ENCODE results near the gene RILPL2.
A peak's percentile ranks its signal among the peaks of the same experiment; 100 is the strongest.
"Not testable (repeated sequence)": the region's sequence is repeated elsewhere in the genome, so short reads cannot be mapped to it uniquely, and the experiment has no call there.

Gene RILPL2, protein sequence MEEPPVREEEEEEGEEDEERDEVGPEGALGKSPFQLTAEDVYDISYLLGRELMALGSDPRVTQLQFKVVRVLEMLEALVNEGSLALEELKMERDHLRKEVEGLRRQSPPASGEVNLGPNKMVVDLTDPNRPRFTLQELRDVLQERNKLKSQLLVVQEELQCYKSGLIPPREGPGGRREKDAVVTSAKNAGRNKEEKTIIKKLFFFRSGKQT

DNA sequence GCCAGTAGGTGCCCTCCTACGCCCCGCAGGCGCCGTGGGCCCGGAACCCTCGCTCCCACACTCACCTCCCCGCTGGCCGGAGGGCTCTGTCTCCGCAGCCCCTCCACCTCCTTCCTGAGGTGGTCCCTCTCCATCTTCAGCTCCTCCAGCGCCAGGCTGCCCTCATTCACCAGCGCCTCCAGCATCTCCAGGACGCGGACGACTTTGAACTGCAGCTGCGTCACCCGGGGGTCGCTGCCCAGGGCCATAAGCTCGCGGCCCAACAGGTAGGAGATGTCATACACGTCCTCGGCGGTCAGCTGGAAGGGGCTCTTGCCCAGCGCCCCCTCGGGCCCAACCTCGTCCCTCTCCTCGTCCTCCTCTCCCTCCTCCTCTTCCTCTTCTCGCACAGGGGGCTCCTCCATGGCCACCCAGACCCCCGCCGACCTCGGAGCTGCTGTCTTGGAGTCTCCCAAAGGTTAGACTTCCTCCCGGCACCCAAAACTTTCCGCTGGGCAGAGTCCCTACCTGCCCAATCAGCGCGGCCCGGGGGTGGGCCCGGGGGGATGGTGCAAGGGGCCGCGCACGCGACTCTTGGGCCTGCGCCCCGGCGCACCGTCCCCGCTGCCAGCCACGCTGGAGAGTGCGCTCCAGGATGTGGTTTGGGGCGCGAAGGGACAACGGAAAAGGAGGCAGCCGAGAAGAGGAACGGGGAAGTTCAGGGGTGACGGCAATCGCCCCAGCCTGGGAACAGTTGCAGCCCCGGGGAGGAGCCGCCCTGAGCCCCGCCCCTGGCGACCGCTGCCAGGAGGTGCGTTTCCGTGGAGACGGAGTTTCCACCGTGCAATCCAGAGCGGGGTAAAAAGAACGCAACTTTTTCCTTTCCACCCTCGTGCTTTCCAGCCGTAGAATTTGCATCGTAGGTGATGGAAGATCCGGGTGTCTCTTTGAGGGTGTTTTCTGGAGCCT is at the start of gene RILPL2:
Gene RILPL2 (minus strand): TSS at position 668 of the 948 bp plus-strand sequence. CDS start 264 bp downstream, at position 404.
- DNase-seq, result peak; percentile 22 to 65

DNA sequence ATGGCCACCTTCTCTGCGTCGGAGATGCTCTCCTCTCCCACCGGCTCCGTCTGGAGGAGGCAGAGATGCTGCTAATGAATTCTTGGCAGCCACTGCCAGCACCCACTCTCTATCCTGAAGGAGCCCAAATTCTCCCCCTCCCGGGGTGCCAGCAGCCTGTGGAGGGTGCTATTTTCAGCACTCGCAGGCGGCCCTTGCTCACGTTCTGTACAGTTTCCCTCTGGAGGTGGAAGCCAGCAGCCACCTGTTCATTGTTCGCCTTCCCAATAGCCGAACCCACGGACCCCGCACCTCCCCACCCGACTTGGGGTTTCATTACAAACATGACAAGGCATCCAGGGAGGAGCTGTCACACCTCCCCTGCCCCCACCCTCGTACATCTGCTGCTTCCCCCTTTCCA is 49.3 kb upstream of the RILPL2 start:
- no peak for DNase-seq

DNA sequence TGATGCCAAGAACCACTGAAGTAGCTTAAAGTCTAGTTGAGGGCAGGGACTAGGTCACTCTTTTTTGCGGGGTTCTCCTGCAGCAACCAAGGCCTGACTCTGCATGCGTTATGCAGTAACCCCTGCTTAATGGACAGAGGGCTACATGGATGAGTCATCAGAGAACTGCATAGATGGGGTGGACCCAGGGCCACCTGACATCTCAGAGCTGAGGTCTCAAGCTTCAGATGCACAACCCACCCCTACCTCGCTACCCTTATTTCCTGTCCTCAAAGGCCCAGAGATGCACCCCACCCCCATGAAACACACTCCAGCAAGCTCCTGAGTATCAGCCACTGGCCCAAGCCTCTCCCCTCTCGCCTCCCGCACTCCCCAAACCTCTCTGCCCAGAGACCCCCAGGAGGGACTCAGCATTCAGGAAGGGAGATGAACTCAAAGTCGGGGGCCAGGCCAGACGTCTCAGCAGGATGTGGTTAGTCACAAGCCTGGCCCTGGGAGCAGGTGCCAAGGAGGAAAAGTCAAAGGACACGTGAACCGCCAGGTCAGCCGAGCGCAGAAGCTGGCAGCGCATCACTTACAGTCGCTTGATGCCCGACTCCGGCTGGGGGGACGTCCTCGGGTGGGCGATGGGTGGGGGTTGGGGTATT is 47.2 kb upstream of the RILPL2 start:
- no peak for DNase-seq

DNA sequence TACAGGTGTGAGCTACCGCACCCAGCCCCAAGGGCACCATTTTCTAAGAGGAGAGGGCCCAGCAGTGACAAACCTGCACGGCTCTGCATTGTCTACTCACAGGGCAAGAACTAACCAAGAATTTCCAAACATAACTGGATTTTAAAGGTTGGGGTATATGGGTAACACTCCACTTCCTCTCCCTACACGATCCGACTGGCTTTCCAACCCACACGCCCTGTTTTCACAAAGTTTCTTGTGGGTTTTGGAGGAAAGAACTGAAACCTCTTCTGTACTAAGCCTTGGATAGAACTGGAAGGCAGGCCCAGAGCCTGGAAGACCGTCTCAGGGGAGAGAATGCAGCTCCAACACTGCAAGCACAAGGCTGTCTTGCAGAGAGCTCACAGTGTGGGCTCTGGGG is 46.4 kb upstream of the RILPL2 start:
- no peak for DNase-seq

DNA sequence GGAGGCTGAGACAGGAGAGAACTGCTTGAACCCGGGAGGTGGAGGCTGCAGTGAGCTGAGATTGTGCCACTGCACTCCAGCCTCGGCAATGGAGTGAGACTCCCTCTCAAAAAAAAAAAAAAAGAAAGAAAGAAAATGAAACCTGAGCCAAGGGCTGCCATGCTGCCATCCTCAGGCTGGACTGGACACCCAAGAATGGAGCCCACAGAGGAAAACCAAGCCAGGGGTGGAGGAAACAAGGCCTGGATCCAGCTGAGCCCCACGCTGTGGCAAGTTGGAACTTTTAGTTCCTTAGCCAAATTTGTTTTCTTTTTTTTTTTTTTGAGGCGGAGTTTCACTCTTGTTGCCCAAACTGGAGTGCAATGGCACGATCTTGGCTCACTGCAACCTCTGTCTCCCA is 44.8 kb upstream of the RILPL2 start:
- DNase-seq, result not testable (repeated sequence)

DNA sequence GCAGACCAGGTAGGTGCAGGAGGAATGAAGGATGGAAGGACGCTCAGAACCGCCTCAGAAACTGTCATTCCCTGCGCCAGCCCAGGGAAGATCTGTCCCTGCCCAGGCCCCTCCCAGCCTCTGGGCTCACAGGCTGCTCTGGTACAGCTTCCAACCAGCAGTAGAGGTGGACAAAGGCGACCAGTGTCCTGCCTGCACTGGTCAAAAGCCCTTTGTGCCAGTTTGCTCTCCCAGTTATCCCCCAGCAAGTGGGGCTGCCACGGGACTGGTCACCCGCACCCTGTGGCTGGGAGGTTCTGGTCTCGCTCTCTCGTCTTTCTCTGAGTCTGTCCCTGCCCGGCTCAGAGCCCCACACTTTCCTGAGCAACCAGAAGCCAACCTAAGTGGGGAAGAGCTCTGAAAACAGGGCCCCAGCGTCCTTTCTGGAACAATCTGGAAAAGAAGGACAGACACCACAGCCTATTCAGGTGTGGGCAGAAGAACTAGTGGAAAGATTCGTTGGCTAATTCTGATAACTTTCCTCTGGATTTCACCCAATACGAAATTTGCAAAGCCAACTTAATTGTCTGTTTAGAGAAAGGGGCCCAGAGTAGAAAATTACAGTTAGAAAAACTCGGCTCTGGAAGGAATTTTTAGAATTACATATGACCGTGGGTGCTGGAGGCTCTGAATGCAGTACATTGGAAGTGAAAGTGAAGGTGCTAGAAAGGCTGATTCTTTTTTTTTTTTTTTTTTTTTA is 43.1 kb upstream of the RILPL2 start:
- no peak for DNase-seq

DNA sequence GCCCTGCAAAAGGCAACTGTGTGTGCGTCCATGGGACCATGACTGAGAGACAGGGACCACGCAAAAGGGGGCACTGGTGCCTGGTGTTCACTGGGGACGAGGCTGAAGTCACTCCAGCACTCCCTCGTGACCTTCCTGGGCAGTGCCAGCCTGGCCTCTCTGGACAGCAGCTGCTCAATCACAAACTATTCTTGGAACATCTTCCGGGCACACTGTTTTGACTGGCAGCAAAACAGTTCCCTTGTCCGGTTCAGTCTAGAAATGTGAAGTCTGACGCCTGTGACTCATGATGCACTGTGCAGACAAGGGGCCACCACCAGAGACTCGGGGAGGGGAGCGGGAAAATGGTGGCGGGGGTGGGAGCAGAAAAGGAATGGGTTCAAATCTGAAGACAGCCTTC is 42.3 kb upstream of the RILPL2 start:
- DNase-seq, result no peak

DNA sequence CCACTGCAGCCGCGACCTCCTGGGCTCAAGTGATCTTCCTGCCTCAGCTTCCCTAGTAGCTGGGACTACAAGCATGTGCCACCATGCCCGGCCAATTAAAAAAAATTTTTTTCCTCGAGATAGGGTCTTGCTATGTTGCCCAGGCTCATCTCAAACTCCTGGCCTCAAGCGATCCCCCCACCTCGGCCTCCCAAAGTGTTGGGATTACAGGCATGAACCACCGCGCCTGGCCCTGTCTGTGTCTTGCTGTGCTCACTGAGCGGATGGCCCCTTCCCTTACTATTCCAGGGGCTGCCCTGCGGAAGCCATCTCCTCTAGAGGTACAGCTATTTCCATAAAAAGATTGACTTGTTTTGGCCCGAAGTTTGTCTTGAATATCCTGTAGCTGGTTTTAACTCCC is 41.6 kb upstream of the RILPL2 start:
- DNase-seq, result no peak

DNA sequence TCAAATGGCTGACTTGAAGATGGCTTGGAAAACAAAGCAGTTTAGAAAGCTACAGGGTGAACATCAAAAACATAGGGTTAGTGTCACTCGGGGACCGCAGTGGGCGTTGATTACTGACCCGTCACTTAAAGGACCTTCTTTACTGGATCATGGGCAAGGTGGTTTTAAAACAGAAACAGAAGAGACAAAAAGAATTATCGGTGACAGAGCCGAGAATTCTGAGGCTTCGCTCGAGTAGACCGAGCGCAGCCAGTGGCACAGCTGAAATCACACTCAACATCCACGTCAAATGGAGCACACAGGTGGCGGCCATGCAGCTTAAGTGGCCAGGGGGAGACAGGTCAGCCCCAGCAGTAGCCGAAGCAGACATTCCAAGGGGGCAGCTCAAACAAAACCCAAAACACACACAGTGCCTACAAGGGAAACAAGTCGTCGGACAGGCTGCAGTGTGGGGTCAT is 38.8 kb upstream of the RILPL2 start:
- DNase-seq, result no peak

DNA sequence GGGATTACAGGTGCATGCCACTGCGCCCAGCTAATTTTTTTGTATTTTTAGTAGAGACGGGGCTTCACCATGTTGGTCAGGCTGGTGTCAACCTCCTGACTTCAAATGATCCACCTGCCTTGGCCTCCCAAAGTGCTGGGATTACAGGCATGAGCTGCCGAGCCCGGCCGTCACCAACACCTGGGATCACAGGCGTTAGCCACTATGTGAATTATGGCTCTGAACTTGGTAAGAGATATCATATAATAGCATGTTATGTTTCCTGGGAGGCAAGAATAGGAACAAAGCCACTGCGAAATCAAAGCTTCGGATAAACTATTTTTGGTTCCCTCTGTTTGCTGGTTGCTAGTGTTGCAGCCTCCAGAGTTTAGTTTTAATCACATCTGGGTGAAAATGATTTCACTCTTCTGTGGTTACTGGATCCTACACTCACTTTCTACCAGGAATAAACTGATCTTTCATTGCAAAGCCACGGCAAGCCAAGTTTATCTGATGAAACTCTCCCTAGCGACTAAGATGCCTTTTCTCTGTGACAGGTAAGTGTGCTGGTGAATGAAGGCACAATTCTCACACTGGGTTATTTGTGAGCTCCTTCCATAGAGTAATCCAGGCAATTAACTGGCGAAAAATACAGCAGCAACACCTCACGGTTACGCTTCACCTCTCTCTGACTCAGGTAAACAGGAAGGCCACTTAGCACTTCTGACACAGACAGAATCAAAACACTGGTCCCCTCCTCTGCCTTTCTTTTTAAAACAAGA is 38.2 kb upstream of the RILPL2 start:
- no peak for DNase-seq

DNA sequence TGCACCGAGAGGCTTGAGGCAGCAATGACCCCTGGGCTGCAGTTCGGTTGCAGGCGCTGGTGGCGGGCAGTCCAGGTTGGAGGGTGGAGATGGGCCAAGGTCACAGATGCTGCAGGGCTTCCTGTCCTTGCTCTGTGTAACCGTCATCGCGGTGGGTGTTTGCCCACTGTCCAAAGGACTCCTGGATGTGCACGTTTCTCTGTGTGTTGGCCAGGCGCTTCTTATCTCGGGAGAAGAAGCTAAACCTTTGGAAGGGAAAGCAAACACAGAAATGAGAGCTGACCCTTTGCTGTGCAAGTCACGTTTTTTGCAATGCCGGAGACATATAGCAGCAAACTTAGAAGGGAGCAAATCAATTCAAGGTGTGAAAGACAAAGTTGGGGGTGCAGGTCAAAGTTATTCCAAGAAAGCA is 36.0 kb upstream of the RILPL2 start:
- no peak for DNase-seq

DNA sequence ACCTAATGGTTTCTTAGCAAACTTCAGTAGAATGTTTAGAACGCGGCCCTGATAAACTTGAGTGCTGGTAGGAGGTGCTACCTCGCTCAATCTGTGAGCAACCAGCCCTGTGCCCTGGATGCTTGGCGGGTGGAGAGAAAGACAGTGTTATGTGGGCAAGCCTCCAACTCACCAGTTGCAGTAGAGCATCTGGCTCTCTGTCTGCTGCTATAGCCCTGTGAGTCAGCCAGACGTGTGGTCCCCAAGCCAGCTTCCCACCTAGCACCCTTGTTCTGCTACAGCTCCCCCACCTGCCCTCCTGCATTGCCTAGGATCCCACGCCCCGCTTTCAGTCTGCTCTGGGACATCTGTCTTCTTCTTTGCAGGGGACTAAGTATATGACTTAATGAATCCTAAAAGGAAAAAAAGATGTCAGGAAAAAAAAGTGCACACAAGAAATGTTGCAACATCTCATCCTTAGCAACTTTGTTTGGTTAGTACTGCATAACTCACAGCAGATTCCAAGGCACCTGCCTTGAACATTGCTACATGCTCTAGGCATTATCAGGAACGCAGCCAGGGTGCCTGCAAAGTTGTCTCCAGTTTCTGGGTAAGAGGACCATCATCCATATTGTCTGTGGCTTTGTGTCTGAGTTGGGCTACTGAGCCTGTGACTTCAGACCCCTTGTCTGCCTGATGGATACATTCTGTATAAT is 35.0 kb upstream of the RILPL2 start:
- DNase-seq, result no peak

DNA sequence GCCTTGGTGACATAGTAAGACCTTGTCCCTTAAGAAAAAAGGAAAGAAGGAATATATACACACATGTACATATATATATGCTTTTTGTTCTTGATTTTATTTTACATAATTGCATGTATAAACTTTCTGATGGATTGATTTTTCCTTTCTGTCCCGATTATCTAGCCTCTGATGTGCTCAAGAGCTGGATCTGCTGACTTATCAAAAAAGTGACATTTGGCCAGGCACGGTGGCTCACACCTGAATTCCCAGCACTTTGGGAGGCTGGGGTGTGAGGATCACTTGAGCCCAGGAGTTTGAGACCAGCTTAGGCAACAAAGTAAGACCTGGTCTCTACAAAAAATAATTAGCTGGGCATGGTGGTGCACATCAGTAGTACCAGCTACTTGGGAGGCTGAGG is 33.5 kb upstream of the RILPL2 start:
- DNase-seq, result no peak

DNA sequence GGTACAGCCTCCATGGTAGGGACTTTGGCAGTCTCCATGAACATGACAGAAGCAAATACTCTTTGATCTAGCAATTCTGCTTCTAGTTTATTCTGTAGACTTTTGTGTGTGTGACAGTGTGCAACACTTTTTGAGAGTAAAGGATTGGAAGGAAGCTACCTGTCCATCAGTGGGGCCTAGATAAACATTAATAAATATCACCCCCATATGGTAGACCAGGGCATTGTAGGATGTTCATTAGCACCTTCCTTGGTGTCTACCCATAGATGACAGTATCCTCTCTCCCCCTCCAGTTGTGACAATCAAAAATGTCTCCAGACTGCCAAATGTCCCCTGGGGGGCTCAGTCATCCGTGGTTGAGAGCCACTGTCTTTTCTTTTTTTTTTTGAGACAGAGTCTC is 32.3 kb upstream of the RILPL2 start:
- no peak for DNase-seq

DNA sequence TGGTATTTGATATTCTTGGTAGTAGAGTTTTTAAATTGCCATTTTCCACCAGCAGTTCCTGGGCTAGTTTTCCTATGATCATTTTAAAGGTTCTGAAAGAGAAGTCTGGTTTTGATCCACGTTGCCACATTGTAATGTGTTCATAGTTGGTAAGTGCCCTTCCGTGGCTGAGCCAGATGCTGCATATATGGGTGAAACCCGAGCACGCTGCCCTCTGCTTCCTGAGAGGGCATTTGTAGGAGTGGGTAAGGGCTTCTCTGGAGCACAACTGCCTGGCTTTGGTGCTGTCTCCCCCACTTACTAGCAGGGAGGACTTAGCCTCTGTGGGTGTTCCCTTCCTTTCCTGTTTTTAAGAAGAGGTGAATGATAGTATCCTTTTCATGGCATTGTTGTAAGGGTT is 28.6 kb upstream of the RILPL2 start:
- DNase-seq, result no peak

DNA sequence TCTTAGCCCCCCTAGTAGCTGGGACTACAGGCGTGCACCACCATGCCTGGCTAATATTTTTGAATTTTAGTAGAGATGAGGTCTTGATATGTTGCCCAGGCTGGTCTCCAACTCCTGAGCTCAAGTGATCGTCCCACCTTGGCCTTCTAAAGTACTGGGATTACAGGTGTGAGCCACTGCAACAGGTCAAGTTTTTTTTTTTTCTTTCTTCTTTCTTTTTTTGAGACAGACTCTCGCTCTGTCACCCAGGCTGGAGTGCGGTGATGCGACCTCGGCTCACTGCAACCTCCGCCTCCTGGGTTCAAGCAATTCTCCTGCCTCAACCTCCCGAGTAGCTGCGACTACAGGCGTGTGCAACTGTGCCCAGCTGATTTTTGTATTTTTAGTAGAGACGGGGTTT is 26.7 kb upstream of the RILPL2 start:
- not testable (repeated sequence) for DNase-seq

DNA sequence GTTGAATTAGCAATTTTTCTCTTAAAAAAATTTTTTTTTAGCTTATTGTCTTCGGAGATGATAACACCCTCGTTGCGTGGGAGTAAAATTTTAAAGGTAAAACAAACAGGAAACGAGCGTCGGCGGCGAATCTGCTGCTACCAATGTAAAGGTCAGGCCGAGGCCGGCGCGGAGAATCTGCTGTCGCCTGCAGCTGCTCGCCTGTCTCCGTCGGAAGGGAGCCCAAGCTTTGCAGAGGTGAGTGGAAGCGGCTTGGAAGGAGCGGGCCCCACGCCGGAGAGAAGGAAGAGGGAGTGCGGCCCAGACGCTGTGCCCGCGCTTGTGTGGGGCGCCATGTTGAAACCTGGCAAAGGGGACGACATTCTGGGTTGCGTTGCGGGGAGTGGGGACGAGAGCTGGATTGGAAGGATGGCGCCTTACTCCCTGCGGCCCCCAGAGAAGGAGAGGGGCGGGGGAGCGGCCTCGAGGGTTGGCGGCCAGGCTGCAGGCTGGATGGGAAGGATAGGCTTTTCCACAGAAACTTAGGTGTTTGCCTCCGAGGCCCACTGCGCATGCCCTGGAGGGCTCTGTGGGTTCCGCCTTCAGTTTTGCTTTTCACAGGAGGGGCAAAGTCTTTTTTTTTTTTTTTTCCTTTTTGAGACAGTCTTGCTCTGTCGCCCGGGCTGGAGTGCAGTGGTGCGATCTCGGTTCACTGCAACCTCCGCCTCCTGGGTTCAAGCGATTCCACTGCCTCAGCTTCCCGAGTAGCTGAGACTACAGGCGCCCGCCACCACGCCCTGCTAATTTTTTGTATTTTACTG is 21.7 kb upstream of the RILPL2 start, which contains the start of gene SNRNP35:
Gene SNRNP35 (plus strand): TSS at position 160 of the 800 bp plus-strand sequence. CDS start 7,402 bp downstream, outside the sequence.
- peak; percentile 80 to 88 for DNase-seq

DNA sequence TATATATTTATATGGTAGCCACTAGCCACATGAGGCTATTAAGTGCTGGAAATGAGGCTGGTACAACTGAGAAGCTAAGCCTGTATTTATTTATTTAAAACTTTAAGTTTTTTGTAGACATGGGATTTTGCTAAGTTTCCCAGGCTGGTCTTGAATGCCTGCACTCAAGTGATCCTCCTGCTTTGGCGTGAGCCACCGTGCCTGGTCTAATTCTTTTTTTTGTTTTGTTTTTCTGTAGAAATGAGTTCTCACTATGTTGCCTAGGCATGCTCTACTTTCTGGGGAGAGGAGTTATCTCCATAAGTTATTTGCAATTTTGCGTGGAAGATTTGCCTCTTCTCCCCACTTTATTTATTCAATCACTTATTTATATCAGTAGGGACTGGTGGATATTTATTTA is 16.7 kb upstream of the RILPL2 start:
- no peak for DNase-seq

DNA sequence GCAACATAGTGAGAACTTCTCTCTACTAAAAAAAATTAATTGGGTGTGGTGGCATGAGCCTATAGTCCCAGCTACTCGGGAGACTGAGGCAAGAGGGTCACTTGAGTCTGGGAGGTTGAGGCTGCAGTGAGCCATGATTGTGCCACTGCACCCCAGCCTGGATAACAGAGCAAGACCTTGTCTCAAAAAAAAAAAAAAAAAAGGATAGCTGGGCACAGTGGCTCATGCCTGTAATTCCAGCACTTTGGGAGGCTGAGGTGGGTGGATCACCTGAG is 15.7 kb upstream of the RILPL2 start:
- not testable (repeated sequence) for DNase-seq

DNA sequence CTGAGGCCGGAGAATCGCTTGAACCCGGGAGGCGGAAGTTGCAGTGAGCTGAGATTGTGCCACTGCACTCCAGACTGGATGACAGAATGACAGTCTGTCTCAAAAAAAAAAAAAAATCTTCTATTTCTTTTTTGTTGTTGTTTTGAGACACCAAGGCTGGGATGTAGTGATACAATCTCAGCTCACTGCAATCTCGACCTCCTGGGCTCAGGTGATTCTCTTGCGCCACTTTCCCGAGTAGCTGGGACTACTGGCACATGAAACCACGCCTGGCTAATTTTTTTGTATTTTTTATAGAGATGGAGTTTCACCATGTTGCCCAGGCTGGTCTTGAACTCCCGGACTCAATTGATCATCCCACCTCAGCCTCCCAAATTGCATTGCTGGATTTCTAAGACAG is 14.2 kb upstream of the RILPL2 start:
- DNase-seq, result no peak

DNA sequence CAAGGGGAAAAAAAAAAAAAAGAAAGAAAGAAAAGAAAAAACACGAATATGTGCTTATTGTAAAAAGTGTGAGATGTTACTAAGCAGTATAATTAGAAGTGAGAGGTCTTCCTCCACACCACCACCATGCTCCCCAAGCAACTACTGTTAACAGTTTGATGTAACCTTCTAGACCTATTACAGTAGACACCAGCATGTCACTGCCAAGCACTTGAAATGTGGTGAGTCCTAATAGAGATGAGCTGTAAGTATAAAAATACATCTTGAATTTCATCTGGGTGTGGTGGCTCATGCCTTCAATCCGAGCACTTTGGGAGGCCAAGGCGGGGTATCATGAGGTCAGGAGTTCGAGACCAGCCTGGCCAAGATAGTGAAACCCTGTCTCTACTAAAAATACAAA is 13.4 kb upstream of the RILPL2 start:
- DNase-seq, result no peak
